Common myeloid progenitor, CD34-positive (primary cell): ENCODE data around the gene CLEC16A.

Experiments
- CTCF ChIA-PET: fragments of 350-600 bp; sonication (Branson Sonifier 250); formaldehyde crosslinking; loops from one replicate; lab custom pipeline; 2021; ENCODE audit warnings: antibody characterized with exemption; lab: Charles Lee
- POLR2A ChIA-PET: fragments of 350-600 bp; sonication (Branson Sonifier 250); formaldehyde crosslinking; loops from one replicate; lab custom pipeline; 2021; ENCODE audit warnings: antibody characterized with exemption; lab: Charles Lee
- DNase-seq, 3 donors: peaks; one replicate each; pipeline versions ENCODE4 v3.0.0 to v3.0.0-alpha.2; 2013
- H3K27ac ChIP-seq, 2 experiments: 1 replicate in 1 of 2; 2 replicates in 1 of 2; pipeline ENCODE4 v1.7.0; 2013; ENCODE audit warnings: inconsistent platforms in 2 of 2, low read length in 2 of 2, mild to moderate bottlenecking in 2 of 2, low read depth in 1 of 2, moderate library complexity in 1 of 2; ENCODE audit not compliant: severe bottlenecking in 2 of 2, insufficient read depth in 1 of 2, poor library complexity in 1 of 2
- H3K27me3 ChIP-seq, 5 experiments: replicated peaks in 2 of 5; 1 replicate in 3 of 5; 2 replicates in 2 of 5; pipeline versions ENCODE4 v1.6.1 to v1.7.0; 2013; ENCODE audit warnings: low read length in 4 of 5, mild to moderate bottlenecking in 2 of 5, moderate library complexity in 2 of 5, inconsistent platforms in 1 of 5; ENCODE audit not compliant: insufficient read depth in 5 of 5, control insufficient read depth in 4 of 5
- H3K36me3 ChIP-seq, 4 experiments: 1 replicate in 2 of 4; 2 replicates in 2 of 4; pipeline versions ENCODE4 v1.6.1 to v1.7.0; 2013; ENCODE audit warnings: low read length in 3 of 4, control low read depth in 1 of 4, mild to moderate bottlenecking in 1 of 4; ENCODE audit not compliant: control insufficient read depth in 4 of 4, insufficient read depth in 4 of 4
- H3K4me1 ChIP-seq, 4 experiments: 1 replicate in 3 of 4; 2 replicates in 1 of 4; pipeline versions ENCODE4 v1.6.1 to v1.7.1; 2013; ENCODE audit warnings: low read length in 3 of 4, mild to moderate bottlenecking in 3 of 4, control low read depth in 1 of 4, inconsistent platforms in 1 of 4, moderate library complexity in 1 of 4; ENCODE audit not compliant: control insufficient read depth in 4 of 4, insufficient read depth in 4 of 4; ENCODE audit errors: control extremely low read depth in 1 of 4
- H3K4me3 ChIP-seq, 7 experiments: 1 replicate in 4 of 7; 2 replicates in 3 of 7; pipeline versions ENCODE4 v1.5.1 to v1.7.0; 2013; ENCODE audit warnings: mild to moderate bottlenecking in 7 of 7, low read length in 6 of 7, moderate library complexity in 6 of 7, inconsistent platforms in 2 of 7, low read depth in 2 of 7, control low read depth in 1 of 7; ENCODE audit not compliant: insufficient read depth in 4 of 7, control insufficient read depth in 1 of 7; ENCODE audit errors: extremely low read depth in 1 of 7
- H3K9me3 ChIP-seq, 5 experiments: 1 replicate in 4 of 5; 2 replicates in 1 of 5; pipeline versions ENCODE4 v1.6.1 to v1.7.1; 2013; ENCODE audit warnings: low read length in 4 of 5, mild to moderate bottlenecking in 2 of 5, inconsistent platforms in 1 of 5, low read depth in 1 of 5, moderate library complexity in 1 of 5; ENCODE audit not compliant: control insufficient read depth in 4 of 5, insufficient read depth in 2 of 5; ENCODE audit errors: control extremely low read depth in 1 of 5
- WGBS: methylation state at CpG from one replicate; pipeline ENCODE4 v1.1.5; 2013; ENCODE audit not compliant: insufficient coverage; 5-methylcytosine and 5-hydroxymethylcytosine counted together

Gene CLEC16A

GRCh38 chr16:10984509-10984908, 40.1 kb downstream of the CLEC16A start:
- Histone ChIP-seq H3K9me3 (no peaks in the 10 kb centered on the region), H3K4me3 (no peak overlapping the region), H3K36me3 (peaks cover 2 to 40% (median 19%) of the 10 kb centered on the region in 4 experiments), H3K27me3 (no peaks in the 10 kb centered on the region), H3K4me1 (peaks cover 10 to 24% (median 18%) of the 10 kb centered on the region in 4 experiments), H3K27ac (no peak overlapping the region)
- CTCF ChIA-PET: interaction anchor here (0.6 to 3.4 kb wide), 6 partner anchors 10 to 272 kb away, joined by 3 to 16 read pairs (median 4); partner anchors contain the start of gene SOCS1
- 98% methylated on average over 5 of the region's 6 CpGs for WGBS
- no peak for DNase-seq
- POLR2A ChIA-PET: interaction anchor here (0.7 kb wide), 1 partner anchor 271 kb away, joined by 3 read pairs; the partner anchor contains the start of gene SOCS1

- DNase-seq: peak in 2 of 3 donors; percentile 31 to 50
- ChIA-PET CTCF (no interaction called here), POLR2A (no interaction called here)
- Histone ChIP-seq H3K36me3 (peaks cover 7 to 44% (median 22%) of the 10 kb centered on the region in 4 experiments), H3K27ac (no peak overlapping the region), H3K4me1 (peaks cover 10 to 21% (median 18%) of the 10 kb centered on the region in 4 experiments), H3K9me3 (no peaks in the 10 kb centered on the region), H3K4me3 (peak overlapping the region in 2 of 7 experiments; percentile 22 to 30), H3K27me3 (no peaks in the 10 kb centered on the region)
- 46% methylated on average over 5 of the region's 11 CpGs for WGBS
These were observed 43.2 kb downstream of the CLEC16A start for GRCh38 chr16:10987361-10988163.

- Histone ChIP-seq H3K27ac (no peak overlapping the region), H3K4me3 (peak overlapping the region in 1 of 7 experiments; percentile 30), H3K9me3 (no peaks in the 10 kb centered on the region), H3K4me1 (peaks cover 10 to 21% (median 18%) of the 10 kb centered on the region in 4 experiments), H3K27me3 (no peaks in the 10 kb centered on the region), H3K36me3 (peaks cover 7 to 47% (median 21%) of the 10 kb centered on the region in 4 experiments)
- DNase-seq: no peak
- 50% methylated on average over 2 of the region's 7 CpGs for WGBS
- ChIA-PET POLR2A (interaction anchor here (0.6 kb wide), 1 partner anchor 41 kb away, joined by 3 read pairs; no protein-coding TSS in a partner anchor), CTCF (no interaction called here)
These were observed 43.9 kb downstream of the CLEC16A start for GRCh38 chr16:10988164-10988803.

- H3K27ac ChIP-seq: no peak overlapping the region
- no peak overlapping the region for H3K4me3 ChIP-seq
- 100% methylated on average over 4 of the region's 6 CpGs for WGBS
- ChIA-PET CTCF (no interaction called here), POLR2A (interaction anchor here (0.6 kb wide), 1 partner anchor 41 kb away, joined by 3 read pairs; no protein-coding TSS in a partner anchor)
- peaks cover 6 to 48% (median 23%) of the 10 kb centered on the region in 4 experiments for H3K36me3 ChIP-seq
- no peaks in the 10 kb centered on the region for H3K9me3 ChIP-seq
- peaks cover 10 to 21% (median 18%) of the 10 kb centered on the region in 4 experiments for H3K4me1 ChIP-seq
- DNase-seq: no peak
- no peaks in the 10 kb centered on the region for H3K27me3 ChIP-seq
These were observed 44.5 kb downstream of the CLEC16A start for GRCh38 chr16:10988879-10989278.

- ChIA-PET CTCF (interaction anchor here (1.0 kb wide), 1 partner anchor 13 kb away, joined by 3 read pairs; no protein-coding TSS in a partner anchor), POLR2A (no interaction called here)
- Histone ChIP-seq H3K36me3 (peaks cover 2 to 51% (median 25%) of the 10 kb centered on the region in 4 experiments), H3K4me1 (peaks cover 10 to 21% (median 18%) of the 10 kb centered on the region in 4 experiments), H3K27ac (no peak overlapping the region), H3K4me3 (no peak overlapping the region), H3K9me3 (no peaks in the 10 kb centered on the region), H3K27me3 (no peaks in the 10 kb centered on the region)
- no peak for DNase-seq
- WGBS: 100% methylated on average over 6 of the region's 6 CpGs
These were observed 45.2 kb downstream of the CLEC16A start for GRCh38 chr16:10989559-10989958.

GRCh38 chr16:10990378-10990777, 46.0 kb downstream of the CLEC16A start:
- no peaks in the 10 kb centered on the region for H3K9me3 ChIP-seq
- WGBS: 95% methylated on average over 5 of the region's 5 CpGs
- no peak overlapping the region for H3K27ac ChIP-seq
- peaks cover 2 to 54% (median 29%) of the 10 kb centered on the region in 4 experiments for H3K36me3 ChIP-seq
- POLR2A ChIA-PET: no interaction called here
- no peak for DNase-seq
- H3K4me1 ChIP-seq: peaks cover 10 to 24% (median 19%) of the 10 kb centered on the region in 4 experiments
- H3K4me3 ChIP-seq: no peak overlapping the region
- H3K27me3 ChIP-seq: no peaks in the 10 kb centered on the region
- CTCF ChIA-PET: interaction anchor here (1.0 kb wide), 1 partner anchor 12 kb away, joined by 3 read pairs; no protein-coding TSS in a partner anchor
